CD4-positive, alpha-beta T cell (primary cell): ENCODE measurements around the gene RB1. TPM values are rescaled to one million over a fixed set of nuclear protein-coding genes. Genes with fewer than 3 reads are reported as not detected.

ENCODE experiments used
- ATAC-seq: fragments of 200-7000 bp; cut with Tn5 transposase; one replicate; pipeline ENCODE4 v1.10.0; 2022; ENCODE audit warnings: mild to moderate bottlenecking; ENCODE audit not compliant: poor library complexity
- CTCF ChIA-PET: fragments of 350-600 bp; sonication (Branson Sonifier 250); formaldehyde crosslinking; loops from one replicate; lab custom pipeline; 2021; ENCODE audit warnings: antibody characterized with exemption, inconsistent platforms; lab: Charles Lee
- POLR2A ChIA-PET: fragments of 350-600 bp; sonication (Branson Sonifier 250); formaldehyde crosslinking; loops from one replicate; lab custom pipeline; 2021; ENCODE audit warnings: antibody characterized with exemption, inconsistent platforms; lab: Charles Lee
- DNase-seq, 14 experiments: peaks; one replicate each; pipeline ENCODE4 v3.0.0-alpha.2; 2013 to 2020; ENCODE audit warnings: mixed read lengths in 2 of 14
- H3K27ac ChIP-seq, 2 donors: one replicate each; pipeline versions ENCODE4 v1.5.1 to v1.7.0; 2013; ENCODE audit warnings: low read length in 2 of 2, low read depth in 1 of 2, mild to moderate bottlenecking in 1 of 2
- H3K27me3 ChIP-seq, 2 experiments: 1 replicate in 1 of 2; 2 replicates in 1 of 2; pipeline versions ENCODE4 v1.6.1 to v1.7.0; 2013; ENCODE audit warnings: low read length in 2 of 2, control low read depth in 1 of 2, mild to moderate bottlenecking in 1 of 2, moderate library complexity in 1 of 2; ENCODE audit not compliant: insufficient read depth in 2 of 2, control insufficient read depth in 1 of 2
- H3K36me3 ChIP-seq: one replicate; pipeline ENCODE4 v1.6.1; 2013; ENCODE audit warnings: low read length, control low read depth; ENCODE audit not compliant: insufficient read depth
- H3K4me1 ChIP-seq: one replicate; pipeline ENCODE4 v1.6.1; 2013; ENCODE audit warnings: low read length, control low read depth; ENCODE audit not compliant: insufficient read depth
- H3K4me3 ChIP-seq: one replicate; pipeline ENCODE4 v1.5.1; 2013; ENCODE audit warnings: mild to moderate bottlenecking, low read length, moderate library complexity
- H3K9me3 ChIP-seq, 2 experiments: 1 replicate in 1 of 2; 2 replicates in 1 of 2; pipeline versions ENCODE4 v1.6.1 to v1.7.0; 2013; ENCODE audit warnings: low read length in 2 of 2, mild to moderate bottlenecking in 2 of 2, control low read depth in 1 of 2, moderate library complexity in 1 of 2; ENCODE audit not compliant: control insufficient read depth in 1 of 2, insufficient read depth in 1 of 2
- H3K27ac Mint-ChIP-seq: one replicate; pipeline ENCODE4 v1.8.0; 2020; ENCODE audit warnings: mixed read lengths
- H3K27me3 Mint-ChIP-seq: one replicate; pipeline ENCODE4 v1.8.0; 2021; ENCODE audit warnings: mixed read lengths
- H3K36me3 Mint-ChIP-seq: one replicate; pipeline ENCODE4 v1.8.0; 2021; ENCODE audit warnings: low read depth, mixed read lengths
- H3K4me1 Mint-ChIP-seq: one replicate; pipeline ENCODE4 v1.8.0; 2021; ENCODE audit warnings: low read depth, mixed read lengths
- H3K4me3 Mint-ChIP-seq: one replicate; pipeline ENCODE4 v1.8.0; 2020; ENCODE audit warnings: mild to moderate bottlenecking, mixed read lengths
- H3K9me3 Mint-ChIP-seq: one replicate; pipeline ENCODE4 v1.8.0; 2020; ENCODE audit warnings: mixed read lengths
- intact Hi-C, 2 experiments: fragments of 100-400 bp; cut with DNase I in 1 of 2; cut with micrococcal nuclease in 1 of 2; formaldehyde crosslinking; loops; one replicate each; pipeline versions ENCODE4 v1.15.1 to v1.9.0; 2023 to 2025; cut with DNase I, micrococcal nuclease
- total RNA-seq, 174 experiments: library from RNA in 2 of 174; stranded (reverse) in 2 of 174; gene quantifications; one replicate each; pipeline ENCODE4 v1.2.3 and lab custom pipeline; 2021 to 2026
- TF ChIP-seq, protein P1 (sequence below): fragments of 200-600 bp; IDR thresholded peaks from one replicate; pipeline ENCODE4 v1.8.0; 2022; ENCODE audit warnings: antibody characterized with exemption, mild to moderate bottlenecking

RB1 gene
- total RNA-seq, 2 experiments from 2014 or later = 14.9 to 18.4 TPM

DNA sequence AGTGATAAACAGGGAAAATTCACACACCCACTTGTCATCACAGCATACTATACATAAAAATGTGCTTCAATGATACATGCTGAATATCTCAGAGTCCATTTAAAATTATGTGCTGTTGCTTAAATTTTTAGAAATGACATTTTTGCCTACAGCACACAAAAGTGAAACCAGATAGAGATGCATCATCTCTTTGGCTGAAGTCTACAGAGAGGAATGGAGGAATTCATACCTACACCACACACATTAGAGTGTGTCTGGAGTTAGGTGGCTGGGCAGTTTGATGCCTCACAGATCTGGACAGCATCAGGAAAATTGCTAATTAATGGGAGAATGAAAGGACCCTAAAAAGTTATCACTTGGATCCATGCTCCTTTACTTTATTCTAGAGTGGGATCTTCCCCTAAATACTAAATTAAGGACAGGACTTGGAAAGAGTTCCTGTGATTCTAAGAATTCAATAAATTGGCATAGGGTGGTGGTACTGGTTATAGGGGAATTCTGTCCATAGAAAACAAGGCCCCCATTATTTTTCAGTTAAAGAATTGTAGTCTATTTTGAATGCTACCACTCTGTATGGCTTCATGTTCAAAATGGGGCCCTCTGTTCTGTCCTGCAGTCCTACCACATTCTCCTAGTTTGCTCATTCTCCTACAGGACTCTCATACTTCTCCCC, 188.0 kb downstream of the RB1 start:
- Histone ChIP-seq H3K36me3 (peaks cover 11% of the 10 kb centered on the region), H3K4me1 (peaks cover 57% of the 10 kb centered on the region), H3K9me3 (no peaks in the 10 kb centered on the region), H3K4me3 (peak overlapping the region; percentile 58), H3K27me3 (no peaks in the 10 kb centered on the region), H3K27ac (peak overlapping the region; percentile 57 to 79)
- peaks cover 20% of the 10 kb centered on the region for H3K36me3 Mint-ChIP-seq
- peaks cover 23% of the 10 kb centered on the region for H3K4me1 Mint-ChIP-seq
- TF ChIP-seq, protein P1, sequence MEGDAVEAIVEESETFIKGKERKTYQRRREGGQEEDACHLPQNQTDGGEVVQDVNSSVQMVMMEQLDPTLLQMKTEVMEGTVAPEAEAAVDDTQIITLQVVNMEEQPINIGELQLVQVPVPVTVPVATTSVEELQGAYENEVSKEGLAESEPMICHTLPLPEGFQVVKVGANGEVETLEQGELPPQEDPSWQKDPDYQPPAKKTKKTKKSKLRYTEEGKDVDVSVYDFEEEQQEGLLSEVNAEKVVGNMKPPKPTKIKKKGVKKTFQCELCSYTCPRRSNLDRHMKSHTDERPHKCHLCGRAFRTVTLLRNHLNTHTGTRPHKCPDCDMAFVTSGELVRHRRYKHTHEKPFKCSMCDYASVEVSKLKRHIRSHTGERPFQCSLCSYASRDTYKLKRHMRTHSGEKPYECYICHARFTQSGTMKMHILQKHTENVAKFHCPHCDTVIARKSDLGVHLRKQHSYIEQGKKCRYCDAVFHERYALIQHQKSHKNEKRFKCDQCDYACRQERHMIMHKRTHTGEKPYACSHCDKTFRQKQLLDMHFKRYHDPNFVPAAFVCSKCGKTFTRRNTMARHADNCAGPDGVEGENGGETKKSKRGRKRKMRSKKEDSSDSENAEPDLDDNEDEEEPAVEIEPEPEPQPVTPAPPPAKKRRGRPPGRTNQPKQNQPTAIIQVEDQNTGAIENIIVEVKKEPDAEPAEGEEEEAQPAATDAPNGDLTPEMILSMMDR = no peak
- ChIA-PET POLR2A (interaction anchor here (0.6 to 3.8 kb wide), 19 partner anchors 8 to 484 kb away, joined by 3 to 96 read pairs (median 4); partner anchors contain the start of genes FNDC3A, LPAR6 and RCBTB2), CTCF (interaction anchor here (1.4 kb wide), 1 partner anchor 89 kb away, joined by 6 read pairs; no protein-coding TSS in a partner anchor)
- no peak overlapping the region for H3K4me3 Mint-ChIP-seq
- no peak for ATAC-seq
- no peak overlapping the region for H3K27ac Mint-ChIP-seq
- peak in 1 of 14 experiments; percentile 51 for DNase-seq
- no peaks in the 10 kb centered on the region for H3K27me3 Mint-ChIP-seq
- no peaks in the 10 kb centered on the region for H3K9me3 Mint-ChIP-seq
- intact Hi-C loops = loop anchor here (1.0 to 5.0 kb wide), 6 partner anchors 14 to 91 kb away; partner anchors contain the start of genes LPAR6 (in 1 of the 2) and RCBTB2 (in 1 of the 2)

DNA sequence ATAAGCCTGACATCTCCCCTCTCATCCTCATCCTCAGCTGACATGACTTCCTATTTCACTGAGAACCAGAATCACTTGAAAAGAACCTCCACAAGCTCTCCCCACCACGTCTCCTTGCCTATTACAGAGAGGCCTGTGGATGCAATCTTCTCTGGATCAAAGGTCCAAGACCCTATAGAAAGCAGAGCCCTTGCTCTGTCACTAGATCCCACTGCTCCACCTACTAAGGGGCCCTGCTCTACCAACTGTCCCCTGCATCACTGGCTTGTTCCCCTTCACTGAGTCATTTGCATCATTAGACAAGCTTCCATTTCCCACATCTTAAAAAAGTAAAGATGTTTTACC, 188.5 kb downstream of the RB1 start:
- Mint-ChIP-seq H3K9me3 (no peaks in the 10 kb centered on the region), H3K4me1 (peaks cover 25% of the 10 kb centered on the region), H3K36me3 (peaks cover 16% of the 10 kb centered on the region), H3K27me3 (no peaks in the 10 kb centered on the region), H3K27ac (no peak overlapping the region), H3K4me3 (no peak overlapping the region)
- Histone ChIP-seq H3K4me3 (peak overlapping the region; percentile 58), H3K27me3 (no peaks in the 10 kb centered on the region), H3K4me1 (peaks cover 57% of the 10 kb centered on the region), H3K9me3 (no peaks in the 10 kb centered on the region), H3K36me3 (peaks cover 11% of the 10 kb centered on the region), H3K27ac (peak overlapping the region; percentile 57 to 79)
- CTCF ChIA-PET = interaction anchor here (1.4 kb wide), 1 partner anchor 88 kb away, joined by 6 read pairs; no protein-coding TSS in a partner anchor
- ATAC-seq (peak; percentile 18), DNase-seq (no peak)
- intact Hi-C loops = loop anchor here (1.0 to 5.0 kb wide), 5 partner anchors 13 to 90 kb away; partner anchors contain the start of genes LPAR6 (in 1 of the 2) and RCBTB2 (in 1 of the 2)
- POLR2A ChIA-PET = interaction anchor here (0.7 to 3.8 kb wide), 19 partner anchors 9 to 483 kb away, joined by 3 to 96 read pairs (median 4); partner anchors contain the start of genes FNDC3A, LPAR6 and RCBTB2
- TF ChIP-seq, protein P1 = no peak

DNA sequence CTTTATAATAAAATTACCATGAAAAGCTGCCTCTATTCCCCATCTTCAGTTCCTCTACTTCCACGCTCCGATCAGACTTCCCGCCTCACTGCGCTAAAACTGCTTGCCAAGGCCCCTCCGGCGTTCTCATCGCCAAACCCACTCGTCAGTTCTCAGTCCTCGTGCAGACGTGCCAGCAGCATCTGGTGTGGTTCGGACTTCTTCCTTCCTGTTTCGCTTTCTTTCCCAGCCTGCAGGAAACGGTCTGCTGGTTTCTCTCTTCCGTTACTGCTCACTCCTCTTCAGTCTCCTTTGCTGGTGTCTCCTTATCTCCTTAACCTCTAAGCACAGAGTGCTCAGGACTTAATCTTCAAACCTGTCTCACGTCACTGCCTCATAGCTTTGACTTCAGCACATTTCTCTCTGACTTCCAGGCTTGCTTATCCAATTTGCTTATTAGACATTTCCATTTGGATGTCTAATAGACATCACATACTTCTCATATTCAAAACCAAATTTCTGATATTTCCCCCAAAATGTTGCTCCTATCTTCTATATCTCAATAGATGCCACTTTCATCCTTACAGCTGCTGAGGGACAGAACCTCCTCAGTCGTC, 189.0 kb downstream of the RB1 start:
- Histone ChIP-seq H3K4me1 (peaks cover 54% of the 10 kb centered on the region), H3K9me3 (no peaks in the 10 kb centered on the region), H3K27me3 (no peaks in the 10 kb centered on the region), H3K36me3 (peaks cover 9% of the 10 kb centered on the region), H3K27ac (peak overlapping the region; percentile 57 to 79), H3K4me3 (peak overlapping the region; percentile 58)
- TF ChIP-seq, protein P1 = no peak
- intact Hi-C loops = loop anchor here (1.0 to 5.0 kb wide), 5 partner anchors 13 to 90 kb away; partner anchors contain the start of genes LPAR6 (in 1 of the 2) and RCBTB2 (in 1 of the 2)
- DNase-seq (peak; percentile 46 to 92 (median 62)), ATAC-seq (peak; percentile 83)
- H3K4me3 Mint-ChIP-seq = no peak overlapping the region
- CTCF ChIA-PET = interaction anchor here (1.4 kb wide), 1 partner anchor 88 kb away, joined by 6 read pairs; no protein-coding TSS in a partner anchor
- no peaks in the 10 kb centered on the region for H3K27me3 Mint-ChIP-seq
- H3K4me1 Mint-ChIP-seq = peaks cover 25% of the 10 kb centered on the region
- H3K27ac Mint-ChIP-seq = no peak overlapping the region
- peaks cover 12% of the 10 kb centered on the region for H3K36me3 Mint-ChIP-seq
- H3K9me3 Mint-ChIP-seq = no peaks in the 10 kb centered on the region
- POLR2A ChIA-PET = interaction anchor here (0.6 to 3.8 kb wide), 22 partner anchors 9 to 483 kb away, joined by 3 to 96 read pairs (median 4); partner anchors contain the start of genes FNDC3A, LPAR6 and RCBTB2
